KMS-11 (cell line): ENCODE results near the gene GOLGA6L9.
"Not testable (repeated sequence)": the region's sequence is repeated elsewhere in the genome, so short reads cannot be mapped to it uniquely, and the experiment has no call there.

Source experiments
- H2AFZ ChIP-seq: fragments of 200-600 bp; sonication (generic); 2 replicates; pipeline ENCODE4 v1.6.1; 2016; ENCODE audit warnings: antibody characterized with exemption, mixed run types, low read depth
- H3K27ac ChIP-seq: fragments of 200-600 bp; sonication (generic); 2 replicates; pipeline ENCODE4 v1.6.1; 2016; ENCODE audit warnings: mild to moderate bottlenecking, mixed run types
- H3K27me3 ChIP-seq: fragments of 200-600 bp; sonication (generic); 2 replicates; pipeline ENCODE4 v1.6.1; 2017; ENCODE audit warnings: mild to moderate bottlenecking, low read depth, mixed run types, moderate library complexity; ENCODE audit not compliant: insufficient read depth
- H3K36me3 ChIP-seq: fragments of 200-600 bp; sonication (generic); 2 replicates; pipeline ENCODE4 v1.6.1; 2017; ENCODE audit warnings: mild to moderate bottlenecking, mixed run types; ENCODE audit not compliant: insufficient read depth
- H3K4me1 ChIP-seq: fragments of 200-600 bp; sonication (generic); 2 replicates; pipeline ENCODE4 v1.6.1; 2016; ENCODE audit warnings: mild to moderate bottlenecking, low read depth, mixed run types; ENCODE audit not compliant: poor library complexity, severe bottlenecking
- H3K4me2 ChIP-seq: fragments of 200-600 bp; sonication (generic); 2 replicates; pipeline ENCODE4 v1.7.0; 2016; ENCODE audit warnings: mild to moderate bottlenecking, mixed run types
- H3K4me3 ChIP-seq: fragments of 200-600 bp; sonication (generic); IDR thresholded peaks from 2 replicates; pipeline ENCODE4 v1.6.1; 2017; ENCODE audit warnings: low read depth, low read length, mixed read lengths; ENCODE audit not compliant: insufficient read depth
- H3K79me2 ChIP-seq: fragments of 200-600 bp; sonication (generic); 2 replicates; pipeline ENCODE4 v1.6.1; 2016; ENCODE audit warnings: low read depth, mixed run types; ENCODE audit not compliant: insufficient read depth
- H3K9ac ChIP-seq: fragments of 200-600 bp; sonication (generic); 2 replicates; pipeline ENCODE4 v1.6.1; 2016; ENCODE audit warnings: mild to moderate bottlenecking, mixed run types
- H4K20me1 ChIP-seq: fragments of 200-600 bp; sonication (generic); 2 replicates; pipeline ENCODE4 v1.6.1; 2016; ENCODE audit warnings: mild to moderate bottlenecking, mixed run types; ENCODE audit not compliant: insufficient read depth
- CTCF ChIP-seq: fragments of 200-600 bp; sonication (generic); conservative IDR thresholded peaks from 2 replicates; pipeline ENCODE4 v1.6.1; 2017; ENCODE audit warnings: low read depth, mild to moderate bottlenecking, antibody characterized with exemption, low read length, moderate library complexity, mixed read lengths

The GOLGA6L9 gene

GRCh38 chr15:82397817-82398216 lies 31.8 kb upstream of the GOLGA6L9 start:
- Histone ChIP-seq H3K79me2 (no peaks in the 10 kb centered on the region), H3K4me1 (no peaks in the 10 kb centered on the region), H3K4me3 (no peak overlapping the region), H4K20me1 (no peaks in the 10 kb centered on the region), H3K36me3 (0 out of 2 replicates have a peak, but pooled peaks cover 4% of the 10 kb centered on the region), H3K27ac (no peak overlapping the region), H2AFZ (no peak overlapping the region), H3K9ac (no peak overlapping the region), H3K4me2 (no peak overlapping the region), H3K27me3 (no peaks in the 10 kb centered on the region)
- TF ChIP-seq CTCF: no peak

DNA sequence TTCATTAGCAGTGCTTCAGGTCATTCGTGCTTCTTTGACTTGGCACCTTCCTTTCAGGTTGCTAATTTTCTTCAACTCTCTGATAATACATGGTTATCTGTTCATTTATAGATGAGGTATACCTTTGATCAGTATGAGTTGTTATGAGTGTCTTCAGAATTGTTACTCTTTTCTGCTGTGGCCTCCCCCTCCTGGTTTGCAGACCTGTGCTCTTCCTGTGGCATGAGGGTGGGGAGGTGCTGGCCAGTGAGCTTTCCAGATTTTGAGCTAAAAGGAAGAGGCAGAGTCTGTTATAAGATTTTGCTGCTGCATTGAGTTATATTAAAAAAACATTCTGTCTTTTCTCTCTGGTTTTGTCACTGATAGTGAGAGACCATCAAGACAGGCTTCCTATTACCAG lies 30.8 kb upstream of the GOLGA6L9 start:
- H3K27me3 ChIP-seq: no peaks in the 10 kb centered on the region
- no peak overlapping the region for H3K9ac ChIP-seq
- no peaks in the 10 kb centered on the region for H3K79me2 ChIP-seq
- no peaks in the 10 kb centered on the region for H3K4me1 ChIP-seq
- no peak overlapping the region for H2AFZ ChIP-seq
- H4K20me1 ChIP-seq: no peaks in the 10 kb centered on the region
- H3K4me3 ChIP-seq: no peak overlapping the region
- H3K36me3 ChIP-seq: 0 out of 2 replicates have a peak, but pooled peaks cover 4% of the 10 kb centered on the region
- H3K4me2 ChIP-seq: no peak overlapping the region
- TF ChIP-seq CTCF: no peak
- no peak overlapping the region for H3K27ac ChIP-seq

DNA sequence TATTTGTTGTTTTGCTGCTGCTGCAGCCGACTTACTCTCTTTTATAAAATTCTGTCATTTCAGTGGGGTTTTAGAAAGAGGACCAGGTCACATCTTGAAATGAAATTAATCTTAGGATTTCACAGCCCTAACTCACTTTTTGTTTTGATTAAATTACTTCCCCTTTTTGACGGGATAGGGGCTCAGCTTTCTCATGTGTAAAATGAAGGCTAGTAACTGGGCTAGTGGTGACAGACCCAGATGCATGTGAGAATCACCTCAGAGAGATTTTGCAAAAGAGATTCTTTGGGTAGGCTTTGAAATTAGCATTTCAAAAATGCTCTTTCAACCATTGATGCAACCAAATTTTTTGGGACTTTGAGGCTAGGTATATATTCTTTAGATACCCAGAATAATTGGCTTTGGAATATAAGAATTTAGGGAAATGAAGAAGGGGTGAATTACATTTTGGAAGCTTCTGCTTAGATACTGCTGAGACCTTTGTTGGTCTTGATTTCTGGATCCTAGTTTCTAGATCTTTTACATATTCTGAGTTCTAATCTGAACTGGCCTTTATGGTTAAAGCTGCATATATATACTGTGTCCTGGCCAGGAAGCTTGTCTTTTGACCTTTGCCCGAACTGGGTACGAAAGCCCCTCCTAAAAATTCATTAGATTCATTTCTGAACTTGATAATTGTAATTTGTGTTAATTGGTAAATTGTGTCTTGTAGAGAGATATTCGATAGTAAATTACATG lies 30.1 kb upstream of the GOLGA6L9 start:
- H3K27ac ChIP-seq, H4K20me1 ChIP-seq: not testable (repeated sequence)

DNA sequence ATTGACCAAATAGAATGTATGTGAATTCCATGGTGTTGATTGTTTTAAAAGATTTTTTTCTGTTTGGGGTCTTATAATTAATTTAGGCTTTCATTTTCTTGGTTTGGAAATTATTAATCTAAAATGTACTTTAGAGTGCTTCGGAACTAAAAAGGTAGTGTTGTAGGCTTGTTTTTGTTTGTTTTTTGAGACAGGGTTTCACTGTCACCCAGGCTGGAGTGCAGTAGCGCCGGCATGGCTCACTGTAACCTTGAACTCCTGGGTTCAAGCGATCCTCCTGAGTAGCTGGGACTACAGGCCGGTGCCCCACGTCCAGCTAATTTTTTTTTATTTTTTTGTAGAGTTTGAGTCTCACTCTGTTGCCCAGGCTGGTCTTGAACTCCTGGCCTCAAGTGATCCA lies 27.7 kb upstream of the GOLGA6L9 start:
- not testable (repeated sequence) for H3K4me3 ChIP-seq, H3K79me2 ChIP-seq, H3K36me3 ChIP-seq, H4K20me1 ChIP-seq, H3K4me2 ChIP-seq, H3K27ac ChIP-seq, H3K9ac ChIP-seq, H3K27me3 ChIP-seq, H2AFZ ChIP-seq
- H3K4me1 ChIP-seq: peaks cover 14% of the 10 kb centered on the region

More for the DNA sequence above, 30.1 kb upstream of the GOLGA6L9 start:
- H3K27me3 ChIP-seq, H3K4me1 ChIP-seq, H3K79me2 ChIP-seq, H3K4me2 ChIP-seq, H3K4me3 ChIP-seq, H3K36me3 ChIP-seq, H2AFZ ChIP-seq, H3K9ac ChIP-seq: not testable (repeated sequence)

DNA sequence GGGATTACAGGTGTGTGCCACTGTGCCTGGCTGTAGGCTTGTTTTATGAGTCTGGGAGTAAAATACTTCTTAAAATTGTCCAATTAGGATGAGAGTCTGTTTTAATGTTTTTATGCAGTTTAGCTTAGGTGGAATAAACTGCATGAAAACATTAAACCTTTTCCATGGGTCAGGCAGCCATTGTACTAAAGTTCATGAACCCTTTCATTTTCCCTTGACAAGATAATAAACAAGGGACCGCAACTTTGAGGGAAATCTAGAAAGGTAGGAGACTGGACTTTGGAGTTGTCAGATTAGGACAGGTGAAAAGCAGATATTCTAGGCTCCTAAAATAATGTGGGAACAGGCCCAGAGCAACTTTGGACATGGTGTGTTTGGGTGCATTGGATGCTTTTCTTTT lies 27.3 kb upstream of the GOLGA6L9 start:
- not testable (repeated sequence) for H3K27ac ChIP-seq, H2AFZ ChIP-seq, H3K4me3 ChIP-seq, H3K79me2 ChIP-seq, H3K9ac ChIP-seq, H3K27me3 ChIP-seq, H3K4me2 ChIP-seq, H3K36me3 ChIP-seq, H4K20me1 ChIP-seq
- peaks cover 14% of the 10 kb centered on the region for H3K4me1 ChIP-seq

- 0 out of 2 replicates have a peak overlapping the region, but pooled peaks have one; percentile 3 for H3K4me2 ChIP-seq
These were observed 23.4 kb upstream of the GOLGA6L9 start for GRCh38 chr15:82406211-82406610.

GRCh38 chr15:82410306-82410705 lies 19.3 kb upstream of the GOLGA6L9 start:
- H3K27ac ChIP-seq, H3K27me3 ChIP-seq, H3K79me2 ChIP-seq, H3K4me2 ChIP-seq, H3K36me3 ChIP-seq, H2AFZ ChIP-seq, H3K4me3 ChIP-seq, H4K20me1 ChIP-seq, H3K9ac ChIP-seq: not testable (repeated sequence)
- peaks cover 33% of the 10 kb centered on the region for H3K4me1 ChIP-seq

More at GRCh38 chr15:82406211-82406610, 23.4 kb upstream of the GOLGA6L9 start:
- H3K36me3 ChIP-seq, H3K9ac ChIP-seq, H3K4me3 ChIP-seq, H2AFZ ChIP-seq, H4K20me1 ChIP-seq, H3K79me2 ChIP-seq, H3K27me3 ChIP-seq, H3K27ac ChIP-seq: not testable (repeated sequence)
- peaks cover 15% of the 10 kb centered on the region for H3K4me1 ChIP-seq

- not testable (repeated sequence) for H3K27ac ChIP-seq, H3K4me3 ChIP-seq, H3K36me3 ChIP-seq, H4K20me1 ChIP-seq, H3K27me3 ChIP-seq, H2AFZ ChIP-seq, H3K79me2 ChIP-seq, H3K9ac ChIP-seq
- H3K4me2 ChIP-seq: peak overlapping the region; percentile 31; the same call in 1 of the 2 replicates
- peaks cover 21% of the 10 kb centered on the region for H3K4me1 ChIP-seq
These were observed 18.0 kb upstream of the GOLGA6L9 start for GRCh38 chr15:82411595-82411994.
